Lung (tissue), 12 donors: Measurements from ENCODE around the gene EID2. TPM values are rescaled to one million over a fixed set of nuclear protein-coding genes. Genes with fewer than 3 reads are reported as not detected.

Experiments used
- ATAC-seq: fragments of 200-7000 bp; cut with Tn5 transposase; one replicate; pipeline ENCODE4 v1.9.1; 2020; ENCODE audit warnings: moderate number of reproducible peaks; ENCODE audit not compliant: insufficient read depth, low FRiP score
- DNase-seq, 3 donors: peaks; one replicate each; pipeline ENCODE4 v3.0.0-alpha.2; 2013 to 2017
- H3K27ac ChIP-seq, 2 donors: one replicate each; pipeline ENCODE4 v1.5.1; 2013; ENCODE audit warnings: mild to moderate bottlenecking in 2 of 2, moderate library complexity in 2 of 2, control low read depth in 1 of 2, inconsistent platforms in 1 of 2, low read depth in 1 of 2, low read length in 1 of 2
- H3K27me3 ChIP-seq, 3 donors: one replicate each; pipeline ENCODE4 v1.5.1; 2013; ENCODE audit warnings: low read length in 2 of 3; ENCODE audit not compliant: control insufficient read depth in 3 of 3, insufficient read depth in 3 of 3
- H3K36me3 ChIP-seq, 4 donors: one replicate each; pipeline ENCODE4 v1.5.1; 2013; ENCODE audit warnings: low read length in 4 of 4, mild to moderate bottlenecking in 1 of 4, moderate library complexity in 1 of 4; ENCODE audit not compliant: control insufficient read depth in 4 of 4, insufficient read depth in 4 of 4
- H3K4me1 ChIP-seq, 5 donors: one replicate each; pipeline ENCODE4 v1.5.1; 2013; ENCODE audit warnings: low read length in 5 of 5, mild to moderate bottlenecking in 2 of 5, moderate library complexity in 1 of 5; ENCODE audit not compliant: control insufficient read depth in 5 of 5, insufficient read depth in 5 of 5
- H3K4me3 ChIP-seq: one replicate; pipeline ENCODE4 v1.5.1; 2013; ENCODE audit warnings: mild to moderate bottlenecking, control low read depth, moderate library complexity
- H3K9ac ChIP-seq, 2 donors: one replicate each; pipeline ENCODE4 v1.5.1; 2013; ENCODE audit warnings: low read length in 2 of 2, control low read depth in 1 of 2; ENCODE audit not compliant: insufficient read depth in 1 of 2
- H3K9me3 ChIP-seq, 4 donors: one replicate each; pipeline ENCODE4 v1.5.1; 2013; ENCODE audit warnings: low read length in 3 of 4, mild to moderate bottlenecking in 1 of 4, moderate library complexity in 1 of 4; ENCODE audit not compliant: control insufficient read depth in 4 of 4, insufficient read depth in 3 of 4
- WGBS, 2 donors: extraction: QIAGEN DNeasy Blood & Tissue Kit; methylation state at CpG; one replicate each; pipeline ENCODE4 v1.1.7; 2013; 5-methylcytosine and 5-hydroxymethylcytosine counted together
- polyA plus RNA-seq, 2 donors: library from polyadenylated mRNA; stranded (reverse); fragments of 200-250 nt; gene quantifications; one replicate each; pipeline ENCODE4 v1.2.1, GENCODE V29; 2013
- total RNA-seq, 2 donors: library from RNA; depleted of rRNA in 1 of 2; stranded (reverse); fragments of >200 nt in 1 of 2; gene quantifications; one replicate each; pipeline ENCODE4 v1.2.1, GENCODE V29; 2014 to 2021
- TF ChIP-seq, protein P1 (sequence below): IDR thresholded peaks from 2 replicates; pipeline ENCODE4 v1.5.1; 2012; ENCODE audit warnings: mild to moderate bottlenecking; ENCODE audit errors: control extremely low read depth, extremely low read depth
- donor health status: control.
- donor health status: control.
- donor health status: Bipolar disorder and iron deficiency.
- donor health status: healthy.
- donor health status: DM: yes; HTN: yes; CAD: no.

Gene EID2
- total and polyA plus RNA-seq, 4 donors = 10.4 to 20.2 (median 12.4) TPM

DNA sequence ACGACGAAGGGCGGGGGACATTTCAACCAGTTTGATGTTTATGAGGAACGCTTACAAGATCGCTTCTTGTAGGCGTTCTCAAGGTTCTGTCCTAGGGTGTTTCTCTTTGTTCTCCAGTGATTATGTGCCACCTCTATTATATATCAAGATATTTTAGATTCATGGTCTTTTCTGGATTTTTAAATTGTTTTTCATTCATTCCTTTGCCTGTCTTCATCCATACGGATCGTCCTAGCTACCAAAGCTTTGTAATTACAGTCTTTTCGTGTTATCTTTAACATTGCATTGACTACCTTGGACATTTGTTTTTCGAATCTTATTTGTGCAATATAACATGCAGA is 342 bp upstream of the EID2 start:
- TF ChIP-seq, protein P1, sequence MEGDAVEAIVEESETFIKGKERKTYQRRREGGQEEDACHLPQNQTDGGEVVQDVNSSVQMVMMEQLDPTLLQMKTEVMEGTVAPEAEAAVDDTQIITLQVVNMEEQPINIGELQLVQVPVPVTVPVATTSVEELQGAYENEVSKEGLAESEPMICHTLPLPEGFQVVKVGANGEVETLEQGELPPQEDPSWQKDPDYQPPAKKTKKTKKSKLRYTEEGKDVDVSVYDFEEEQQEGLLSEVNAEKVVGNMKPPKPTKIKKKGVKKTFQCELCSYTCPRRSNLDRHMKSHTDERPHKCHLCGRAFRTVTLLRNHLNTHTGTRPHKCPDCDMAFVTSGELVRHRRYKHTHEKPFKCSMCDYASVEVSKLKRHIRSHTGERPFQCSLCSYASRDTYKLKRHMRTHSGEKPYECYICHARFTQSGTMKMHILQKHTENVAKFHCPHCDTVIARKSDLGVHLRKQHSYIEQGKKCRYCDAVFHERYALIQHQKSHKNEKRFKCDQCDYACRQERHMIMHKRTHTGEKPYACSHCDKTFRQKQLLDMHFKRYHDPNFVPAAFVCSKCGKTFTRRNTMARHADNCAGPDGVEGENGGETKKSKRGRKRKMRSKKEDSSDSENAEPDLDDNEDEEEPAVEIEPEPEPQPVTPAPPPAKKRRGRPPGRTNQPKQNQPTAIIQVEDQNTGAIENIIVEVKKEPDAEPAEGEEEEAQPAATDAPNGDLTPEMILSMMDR = no peak
- no peak for DNase-seq
- Histone ChIP-seq H3K4me1 (peaks cover 0 to 19% (median 3%) of the 10 kb centered on the region in 5 donors), H3K4me3 (no peak overlapping the region), H3K36me3 (no peaks in the 10 kb centered on the region), H3K9me3 (no peaks in the 10 kb centered on the region), H3K27ac (peak overlapping the region in 1 of 2 donors; percentile 96), H3K9ac (peak overlapping the region in 1 of 2 donors; percentile 29), H3K27me3 (no peaks in the 10 kb centered on the region)
- ATAC-seq = no peak
- 9 to 12% methylated on average over 10 of the region's 10 CpGs for WGBS, 2 donors

DNA sequence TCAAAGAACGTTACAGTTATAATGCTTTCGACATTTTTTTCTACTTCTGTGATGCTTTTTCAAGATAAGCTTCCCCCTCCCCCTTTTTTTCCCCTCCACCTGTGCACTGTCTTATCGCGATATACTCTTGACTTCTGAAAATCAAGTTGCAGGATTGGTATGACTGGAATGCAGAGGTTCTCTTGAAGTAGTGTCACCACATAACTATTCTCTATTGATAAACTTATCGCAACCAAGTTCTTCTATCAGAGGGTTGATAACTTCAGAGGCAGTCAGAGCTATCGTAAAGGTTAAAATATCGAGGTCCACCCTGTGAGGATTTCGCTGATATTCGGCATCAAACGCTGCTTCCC is 820 bp downstream of the EID2 start:
- TF ChIP-seq, protein P1 = no peak
- H3K36me3 ChIP-seq = no peaks in the 10 kb centered on the region
- no peaks in the 10 kb centered on the region for H3K27me3 ChIP-seq
- no peaks in the 10 kb centered on the region for H3K9me3 ChIP-seq
- peak overlapping the region; percentile 96 to 98 for H3K27ac ChIP-seq
- peak in 1 of 3 donors; percentile 26 for DNase-seq
- H3K9ac ChIP-seq = peak overlapping the region; percentile 69 to 93
- H3K4me3 ChIP-seq = peak overlapping the region; percentile 74
- no peak for ATAC-seq
- WGBS, 2 donors = 2 to 5% methylated on average over 10 of the region's 10 CpGs
- peaks cover 0 to 18% (median 3%) of the 10 kb centered on the region in 5 donors for H3K4me1 ChIP-seq

DNA sequence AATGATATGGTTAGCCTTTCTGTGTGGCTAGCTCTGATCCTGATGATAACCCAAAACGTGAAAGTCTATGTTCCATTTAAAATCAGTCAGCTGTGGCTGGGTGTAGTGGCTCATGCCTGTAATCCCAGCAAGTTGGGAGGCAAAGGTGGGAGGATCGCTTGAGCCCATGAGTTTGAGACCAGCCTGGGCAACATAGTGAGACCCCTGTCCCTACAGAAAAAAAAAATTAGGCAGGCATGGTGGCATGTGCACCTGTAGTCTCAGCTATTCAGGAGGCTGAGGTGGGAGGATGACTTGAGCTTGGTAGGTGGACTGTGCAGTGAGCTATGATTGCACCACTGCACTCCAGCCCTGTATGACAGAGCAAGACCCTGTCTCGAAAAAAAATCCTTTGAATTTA is 6.2 kb downstream of the EID2 start:
- DNase-seq (no peak), ATAC-seq (no peak)
- Histone ChIP-seq H3K9me3 (no peaks in the 10 kb centered on the region), H3K4me1 (peaks cover 0 to 15% (median 3%) of the 10 kb centered on the region in 5 donors), H3K27me3 (no peaks in the 10 kb centered on the region), H3K27ac (no peak overlapping the region), H3K4me3 (no peak overlapping the region), H3K36me3 (no peaks in the 10 kb centered on the region), H3K9ac (no peak overlapping the region)
- 75 to 86% methylated on average over 3 of the region's 3 CpGs for WGBS, 2 donors
- TF ChIP-seq, protein P1 = no peak

DNA sequence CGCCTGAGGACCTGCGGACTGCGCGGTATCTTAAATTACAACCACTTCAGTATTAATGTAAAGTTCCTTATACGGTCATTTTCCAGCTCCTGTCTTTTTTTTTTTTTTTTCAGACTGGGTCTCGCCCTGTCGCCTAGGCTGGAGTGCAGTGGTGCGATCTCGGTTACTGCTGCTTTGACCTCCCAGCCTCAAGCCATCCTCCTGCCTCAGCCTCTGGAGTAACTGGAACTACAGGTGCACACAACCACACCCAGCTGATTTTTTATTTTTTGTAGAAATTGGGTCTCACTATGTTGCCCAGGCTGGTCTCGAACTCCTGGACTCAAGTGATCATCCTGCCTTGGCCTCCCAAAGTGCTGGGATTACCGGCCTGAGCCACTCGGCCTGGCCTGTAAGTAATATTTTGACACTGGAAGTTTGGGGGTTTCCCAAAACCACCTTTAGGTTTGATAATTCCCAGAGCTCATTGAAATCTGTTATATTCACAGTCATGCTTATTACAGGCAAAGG is 6.9 kb downstream of the EID2 start:
- H3K27ac ChIP-seq = no peak overlapping the region
- 19 to 27% methylated on average over 12 of the region's 12 CpGs for WGBS, 2 donors
- TF ChIP-seq, protein P1 = no peak
- peaks cover 0 to 9% (median 0%) of the 10 kb centered on the region in 5 donors for H3K4me1 ChIP-seq
- ATAC-seq (no peak), DNase-seq (no peak)
- H3K4me3 ChIP-seq = no peak overlapping the region
- H3K27me3 ChIP-seq = no peaks in the 10 kb centered on the region
- no peaks in the 10 kb centered on the region for H3K36me3 ChIP-seq
- H3K9ac ChIP-seq = no peak overlapping the region
- H3K9me3 ChIP-seq = no peaks in the 10 kb centered on the region
